HepG2 (cell line): ENCODE data around the gene SLC26A4. TPM values are rescaled to one million over a fixed set of nuclear protein-coding genes. Genes with fewer than 3 reads are reported as not detected.

Experiments
- BORCS8-MEF2B ChIP-seq: sonication (generic); formaldehyde crosslinking; IDR thresholded peaks from 2 replicates; pipeline ENCODE4 v1.8.0; 2022; ENCODE audit warnings: mild to moderate bottlenecking, missing genetic modification reagents
- BRCA1 ChIP-seq: sonication (generic); formaldehyde crosslinking; IDR thresholded peaks from 2 replicates; pipeline ENCODE4 v1.4.0; 2020; ENCODE audit warnings: missing genetic modification reagents
- FOXP4 ChIP-seq: sonication (generic); formaldehyde crosslinking; IDR thresholded peaks from 2 replicates; pipeline ENCODE4 v1.4.0; 2020; ENCODE audit warnings: missing genetic modification reagents
- GZF1 ChIP-seq: sonication (generic); formaldehyde crosslinking; IDR thresholded peaks from 2 replicates; pipeline ENCODE4 v1.5.1; 2020; ENCODE audit warnings: mild to moderate bottlenecking, missing genetic modification reagents
- HBP1 ChIP-seq: IDR thresholded peaks from 2 replicates; pipeline ENCODE4 v1.6.1; 2016; ENCODE audit warnings: low read depth, control low read depth
- HNRNPK ChIP-seq: fragments of 200-400 bp; formaldehyde crosslinking; IDR thresholded peaks from 2 replicates; pipeline ENCODE4 v1.6.1; 2018; ENCODE audit warnings: low read length, low read depth, moderate library complexity, mild to moderate bottlenecking; ENCODE audit not compliant: poor library complexity, severe bottlenecking
- HNRNPLL ChIP-seq: fragments of 200-400 bp; formaldehyde crosslinking; IDR thresholded peaks from 2 replicates; pipeline ENCODE4 v1.6.1; 2017; ENCODE audit warnings: mild to moderate bottlenecking, low read depth, low read length; ENCODE audit not compliant: poor library complexity, severe bottlenecking
- HOXD1 ChIP-seq: sonication (generic); formaldehyde crosslinking; IDR thresholded peaks from 2 replicates; pipeline ENCODE4 v1.5.0; 2020; ENCODE audit warnings: missing genetic modification reagents
- IKZF4 ChIP-seq: sonication (generic); formaldehyde crosslinking; IDR thresholded peaks from 2 replicates; pipeline ENCODE4 v1.5.1; 2020; ENCODE audit warnings: borderline replicate concordance, mild to moderate bottlenecking, low read depth, missing genetic modification reagents; ENCODE audit errors: not compliant biosample characterization
- KDM1A ChIP-seq: IDR thresholded peaks from 2 replicates; pipeline ENCODE4 v1.6.1; 2016; ENCODE audit warnings: missing compliant biosample characterization
- KDM3A ChIP-seq: IDR thresholded peaks from 2 replicates; pipeline ENCODE4 v1.6.1; 2018; ENCODE audit warnings: low read depth, missing compliant biosample characterization
- NKX3-1 ChIP-seq: sonication (generic); formaldehyde crosslinking; IDR thresholded peaks from 2 replicates; pipeline ENCODE4 v1.5.0; 2020; ENCODE audit warnings: missing genetic modification reagents
- PHF5A ChIP-seq: IDR thresholded peaks from one replicate; pipeline ENCODE4 v1.6.1; 2018; ENCODE audit warnings: low read depth, missing genetic modification reagents; ENCODE audit not compliant: unreplicated experiment
- RBM39 ChIP-seq: fragments of 200-400 bp; formaldehyde crosslinking; IDR thresholded peaks from one replicate; pipeline ENCODE4 v1.6.1; 2018; ENCODE audit warnings: antibody characterized with exemption, mild to moderate bottlenecking, low read depth, low read length; ENCODE audit not compliant: poor library complexity, severe bottlenecking
- SNAPC2 ChIP-seq: sonication (generic); formaldehyde crosslinking; IDR thresholded peaks from 2 replicates; pipeline ENCODE4 v1.8.1; 2022; ENCODE audit warnings: mild to moderate bottlenecking, missing genetic modification reagents
- SRF ChIP-seq: IDR thresholded peaks from 2 replicates; pipeline ENCODE4 v1.6.1; 2011; ENCODE audit warnings: mild to moderate bottlenecking, low read depth, low read length, moderate library complexity
- TBL1XR1 ChIP-seq: fragments of 150-350 bp; IDR thresholded peaks from 2 replicates; pipeline ENCODE4 v1.6.1; 2014; ENCODE audit warnings: borderline replicate concordance, low read length; ENCODE audit not compliant: partially characterized antibody
- ZFP36L1 ChIP-seq: sonication (generic); formaldehyde crosslinking; IDR thresholded peaks from 2 replicates; pipeline ENCODE4 v1.8.0; 2022; ENCODE audit warnings: mild to moderate bottlenecking, missing genetic modification reagents, moderate library complexity
- ZFP82 ChIP-seq: sonication (generic); formaldehyde crosslinking; IDR thresholded peaks from 2 replicates; pipeline ENCODE4 v1.5.1; 2020; ENCODE audit warnings: mild to moderate bottlenecking, missing genetic modification reagents, borderline replicate concordance
- ZNF274 ChIP-seq: sonication (generic); formaldehyde crosslinking; IDR thresholded peaks from 2 replicates; pipeline ENCODE4 v1.5.1; 2020; ENCODE audit warnings: mild to moderate bottlenecking, missing genetic modification reagents
- ZNF580 ChIP-seq: IDR thresholded peaks from 2 replicates; pipeline ENCODE4 v1.6.1; 2016; ENCODE audit warnings: low read depth, borderline replicate concordance
- ZNF670 ChIP-seq: sonication (generic); formaldehyde crosslinking; IDR thresholded peaks from 2 replicates; pipeline ENCODE4 v1.8.0; 2022; ENCODE audit warnings: mild to moderate bottlenecking, missing genetic modification reagents, borderline replicate concordance
- ZNF75D ChIP-seq: sonication (generic); formaldehyde crosslinking; IDR thresholded peaks from 2 replicates; pipeline ENCODE4 v1.8.1; 2023; ENCODE audit warnings: missing genetic modification reagents, mild to moderate bottlenecking, borderline replicate concordance
- ZNF776 ChIP-seq: sonication (generic); formaldehyde crosslinking; IDR thresholded peaks from 2 replicates; pipeline ENCODE4 v1.4.0; 2020; ENCODE audit warnings: mild to moderate bottlenecking, missing genetic modification reagents
- polyA plus RNA-seq, 8 experiments: library from polyadenylated mRNA; depleted of rRNA in 3 of 8; stranded (reverse) in 7 of 8; unstranded in 1 of 8; fragments of >200 nt; fragmentation: Illumina TruSeq in 4 of 8; extraction: Trizol in 4 of 8; gene quantifications; 2 replicates each; pipeline versions ENCODE4 v1.2.1 to v1.2.3, GENCODE V29; 2011 to 2016; ENCODE audit warnings: low read depth in 4 of 8, missing spikeins in 1 of 8, mixed read lengths in 1 of 8; ENCODE audit not compliant: insufficient read depth in 1 of 8
- total RNA-seq, 5 experiments: library from RNA; depleted of rRNA; stranded (reverse); fragments of >200 nt; fragmentation: Illumina TruSeq; extraction: Trizol; gene quantifications; 2 replicates each; pipeline ENCODE4 v1.2.3, GENCODE V29; 2016; ENCODE audit warnings: low read depth in 1 of 5
- TF ChIP-seq, protein P1 (sequence below): sonication (generic); formaldehyde crosslinking; IDR thresholded peaks from 2 replicates; pipeline ENCODE4 v1.4.0; 2020; ENCODE audit warnings: mild to moderate bottlenecking, missing genetic modification reagents
- TF ChIP-seq, protein P2 (sequence below): IDR thresholded peaks from 2 replicates; pipeline ENCODE4 v1.6.1; 2016; ENCODE audit warnings: mild to moderate bottlenecking, missing biosample characterization, missing genetic modification reagents

Gene SLC26A4
- total and polyA plus RNA-seq, 2 of the 13 experiments (the other 11 are each of a cell fraction or from before 2014, with no cell fraction given): 0.08 to 0.11 TPM

DNA sequence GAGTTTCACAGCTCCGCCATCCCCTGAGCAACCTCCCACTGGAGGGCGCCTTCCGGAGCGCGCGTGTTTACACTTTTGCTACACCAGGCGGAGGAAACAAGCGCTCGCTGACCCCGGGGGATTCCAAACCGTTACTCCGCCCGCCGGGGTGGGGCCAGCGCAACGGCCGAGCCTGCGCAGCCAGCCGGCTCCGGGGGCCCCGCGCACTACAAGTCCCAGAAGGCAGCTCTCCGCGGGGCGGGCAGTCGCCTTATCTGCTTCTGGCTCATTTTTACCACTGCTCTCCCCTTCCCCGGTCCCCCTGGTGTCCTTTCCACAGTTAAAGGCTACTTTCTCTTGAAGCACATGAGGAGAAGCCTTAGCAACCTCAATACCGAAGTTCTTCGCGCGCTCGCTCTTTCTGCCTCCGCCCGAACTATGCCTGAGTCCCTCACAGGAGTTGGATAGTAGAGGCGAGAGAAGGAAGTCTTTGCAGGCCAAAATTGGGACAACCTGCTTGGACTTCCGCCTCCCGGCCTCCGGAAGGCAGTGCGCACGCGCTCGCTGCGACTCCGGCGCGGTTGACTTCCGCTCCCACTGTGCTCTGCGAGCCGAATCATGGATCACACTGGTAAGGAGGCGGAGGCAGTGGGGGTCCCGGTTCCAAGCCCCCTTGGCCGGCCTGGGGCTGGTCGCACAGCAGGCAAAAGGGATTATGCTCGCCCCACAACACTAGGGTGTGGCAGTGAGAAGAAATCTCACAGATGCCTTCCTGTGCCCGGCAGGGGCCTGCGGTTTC, 83.1 kb downstream of the SLC26A4 start, which contains the start of gene CBLL1 (continued):
- TF ChIP-seq KDM3A (CRISPR knock-in tag): peak; percentile 89; the same call in 1 of the 2 replicates
- no peak for TF ChIP-seq TBL1XR1
- no peak for TF ChIP-seq ZFP36L1
- peak; percentile 93 for TF ChIP-seq RBM39
- 0 out of 2 replicates have a peak, but pooled peaks have one; percentile 4 for TF ChIP-seq SRF
- no peak; the same call in 1 of the 2 replicates for TF ChIP-seq ZNF580 (CRISPR knock-in tag)
- peak; percentile 2; the same call in 1 of the 2 replicates for TF ChIP-seq HBP1 (CRISPR knock-in tag)
- TF ChIP-seq, protein P1, sequence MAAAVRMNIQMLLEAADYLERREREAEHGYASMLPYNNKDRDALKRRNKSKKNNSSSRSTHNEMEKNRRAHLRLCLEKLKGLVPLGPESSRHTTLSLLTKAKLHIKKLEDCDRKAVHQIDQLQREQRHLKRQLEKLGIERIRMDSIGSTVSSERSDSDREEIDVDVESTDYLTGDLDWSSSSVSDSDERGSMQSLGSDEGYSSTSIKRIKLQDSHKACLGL (CRISPR knock-in tag): no peak
- TF ChIP-seq PHF5A: no peak
- TF ChIP-seq FOXP4 (CRISPR knock-in tag): peak; percentile 93
- TF ChIP-seq ZNF75D (CRISPR knock-in tag): no peak
- no peak; the same call in 1 of the 2 replicates for TF ChIP-seq ZNF776 (CRISPR knock-in tag)
- peak; percentile 72; the same call in 1 of the 2 replicates for TF ChIP-seq ZFP82 (CRISPR knock-in tag)
- TF ChIP-seq BORCS8-MEF2B: 0 out of 2 replicates have a peak, but pooled peaks have one; percentile 7
- TF ChIP-seq ZNF670 (CRISPR knock-in tag): no peak
- TF ChIP-seq SNAPC2 (CRISPR knock-in tag): no peak
- TF ChIP-seq BRCA1: no peak
- TF ChIP-seq NKX3-1 (CRISPR knock-in tag): no peak
- TF ChIP-seq, protein P2, sequence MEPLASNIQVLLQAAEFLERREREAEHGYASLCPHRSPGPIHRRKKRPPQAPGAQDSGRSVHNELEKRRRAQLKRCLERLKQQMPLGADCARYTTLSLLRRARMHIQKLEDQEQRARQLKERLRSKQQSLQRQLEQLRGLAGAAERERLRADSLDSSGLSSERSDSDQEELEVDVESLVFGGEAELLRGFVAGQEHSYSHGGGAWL (CRISPR knock-in tag): peak; percentile 89
- TF ChIP-seq KDM1A: no peak
- peak; percentile 54; the same call in 1 of the 2 replicates for TF ChIP-seq ZNF274 (CRISPR knock-in tag)
- TF ChIP-seq HOXD1: 0 out of 2 replicates have a peak, but pooled peaks have one; percentile 61
- no peak for TF ChIP-seq IKZF4 (CRISPR knock-in tag)
- TF ChIP-seq HNRNPK: no peak
- peak; percentile 73 for TF ChIP-seq GZF1 (CRISPR knock-in tag)
- peak; percentile 93 for TF ChIP-seq HNRNPLL
